Measurements from ENCODE around the gene C17orf113.

Gene C17orf113

GRCh38 chr17:42051645-42052044 is 1.2 kb upstream of the C17orf113 start:
- in situ Hi-C loops (cut with HindIII; ENCODE audit: low pct_ligation_motif_present, low pct_unique_long_range_greater_than_20kb, low sequenced_read_pairs), result no loop called here
- DNase-seq, result no peak

GRCh38 chr17:42051013-42051400 is 606 bp upstream of the C17orf113 start:
- in situ Hi-C loops (cut with HindIII; ENCODE audit: low pct_ligation_motif_present, low pct_unique_long_range_greater_than_20kb, low sequenced_read_pairs), result no loop called here
- no peak for DNase-seq

GRCh38 chr17:42049834-42050392 is 488 bp downstream of the C17orf113 start:
- in situ Hi-C loops (cut with HindIII; ENCODE audit: low pct_ligation_motif_present, low pct_unique_long_range_greater_than_20kb, low sequenced_read_pairs), result no loop called here
- DNase-seq, result no peak

GRCh38 chr17:42047343-42047742 is 3.1 kb downstream of the C17orf113 start:
- in situ Hi-C loops (cut with HindIII; ENCODE audit: low pct_ligation_motif_present, low pct_unique_long_range_greater_than_20kb, low sequenced_read_pairs), result no loop called here

DNA sequence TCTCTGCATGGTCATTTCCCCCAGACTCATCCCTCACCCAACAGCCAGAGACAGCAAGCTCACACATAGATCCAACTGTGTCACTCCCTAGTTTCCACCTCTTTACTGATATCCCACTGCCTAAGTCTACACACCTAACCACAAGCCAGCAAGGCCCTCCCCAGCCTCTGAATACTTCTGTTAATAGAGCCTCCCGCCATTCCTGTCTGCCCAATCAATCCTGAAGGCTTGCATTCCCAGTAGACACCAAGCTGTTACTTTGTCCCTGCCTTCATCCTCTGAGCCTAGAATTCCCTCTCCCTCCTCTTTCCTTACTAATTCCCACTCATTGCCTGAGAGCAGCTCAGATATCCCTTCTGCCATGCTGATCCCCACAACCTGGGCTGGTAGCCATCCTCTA is 4.7 kb downstream of the C17orf113 start:
- in situ Hi-C loops (cut with HindIII; ENCODE audit: low pct_ligation_motif_present, low pct_unique_long_range_greater_than_20kb, low sequenced_read_pairs), result no loop called here
- no peak for DNase-seq

More at GRCh38 chr17:42047343-42047742, 3.1 kb downstream of the C17orf113 start:
- DNase-seq, result no peak

DNA sequence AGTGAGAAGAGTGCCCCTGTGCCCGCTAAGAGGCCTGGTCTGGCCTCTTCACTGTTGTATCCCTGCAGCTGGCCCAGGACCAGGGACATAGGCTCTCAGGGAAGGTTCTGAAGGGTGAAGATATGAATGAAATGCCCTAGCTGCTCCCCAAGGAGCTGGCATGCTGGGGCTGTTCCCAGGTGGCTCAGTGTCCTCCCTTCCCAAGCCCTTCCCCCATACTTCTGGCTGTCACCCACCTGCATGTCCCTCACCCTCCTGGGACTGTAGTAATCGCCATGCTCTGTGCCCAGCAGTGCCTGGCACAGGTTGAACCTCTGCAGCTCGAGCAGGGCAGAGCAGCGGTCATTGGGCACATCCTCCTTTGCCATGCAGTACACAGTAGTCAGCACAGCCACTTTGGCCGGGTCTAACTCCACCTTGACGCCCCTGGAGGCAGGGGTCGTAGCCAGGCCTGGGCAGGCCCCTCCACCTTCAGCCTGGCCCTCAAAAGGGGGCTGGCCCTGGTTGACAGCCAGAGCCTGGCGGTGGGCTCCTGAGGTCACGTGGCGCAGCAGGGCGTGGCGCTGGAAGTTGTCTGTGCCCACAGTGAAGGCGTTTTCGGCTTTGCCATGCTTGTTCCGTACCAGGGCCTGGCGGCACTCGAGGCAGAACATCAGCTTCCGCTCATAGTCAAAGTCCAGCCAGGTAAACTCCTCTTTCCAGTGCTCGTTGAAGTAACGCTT is 7.6 kb downstream of the C17orf113 start:
- DNase-seq, result no peak

DNA sequence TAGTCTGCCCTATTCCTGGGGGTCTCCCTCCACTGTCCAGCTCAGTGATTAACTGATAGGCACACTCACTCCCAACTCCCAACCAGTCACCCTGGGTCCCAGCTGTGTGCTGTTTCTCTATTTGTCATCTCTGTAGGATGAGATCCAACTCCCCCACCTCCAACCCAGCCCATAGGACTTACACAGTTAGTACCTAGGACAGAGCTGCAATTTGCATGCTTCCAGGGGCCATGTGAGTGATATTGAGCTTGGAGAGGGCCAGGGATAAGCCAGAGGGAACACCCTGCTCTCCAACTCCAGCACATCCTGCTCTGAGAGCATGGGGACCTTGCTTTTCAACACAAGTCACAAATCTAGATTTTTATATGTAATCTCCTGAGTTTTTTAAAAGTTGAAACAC is 8.8 kb downstream of the C17orf113 start:
- in situ Hi-C loops (cut with HindIII; ENCODE audit: low pct_ligation_motif_present, low pct_unique_long_range_greater_than_20kb, low sequenced_read_pairs), result no loop called here
- DNase-seq, result no peak

More for the DNA sequence above, 7.6 kb downstream of the C17orf113 start:
- in situ Hi-C loops (cut with HindIII; ENCODE audit: low pct_ligation_motif_present, low pct_unique_long_range_greater_than_20kb, low sequenced_read_pairs), result no loop called here

DNA sequence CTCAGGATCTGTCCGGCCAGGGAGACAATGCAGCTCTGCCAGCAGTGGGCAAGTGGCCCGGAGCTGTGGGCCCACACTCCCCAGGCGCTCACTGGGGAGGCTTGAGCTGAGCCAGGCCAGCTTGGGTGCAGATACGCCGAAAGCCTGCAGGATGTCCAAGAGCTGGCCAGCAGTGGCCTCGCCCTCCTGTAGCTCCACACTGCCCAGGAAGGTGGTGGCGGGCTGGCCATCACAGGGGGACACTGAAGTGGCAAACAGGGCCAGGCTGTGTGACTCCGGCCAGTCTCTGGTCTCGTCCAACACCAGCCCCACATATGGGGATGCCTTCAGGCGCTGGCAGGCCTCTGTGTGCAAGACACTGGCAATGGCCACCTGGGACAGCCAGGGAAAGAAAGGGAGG is 9.6 kb downstream of the C17orf113 start:
- no peak for DNase-seq
- in situ Hi-C loops (cut with HindIII; ENCODE audit: low pct_ligation_motif_present, low pct_unique_long_range_greater_than_20kb, low sequenced_read_pairs), result no loop called here

GRCh38 chr17:42039794-42040763 is 10.3 kb downstream of the C17orf113 start:
- in situ Hi-C loops (cut with HindIII; ENCODE audit: low pct_ligation_motif_present, low pct_unique_long_range_greater_than_20kb, low sequenced_read_pairs), result no loop called here
- DNase-seq, result no peak

GRCh38 chr17:42038221-42038973 is 12.0 kb downstream of the C17orf113 start:
- no peak for DNase-seq
- in situ Hi-C loops (cut with HindIII; ENCODE audit: low pct_ligation_motif_present, low pct_unique_long_range_greater_than_20kb, low sequenced_read_pairs), result no loop called here

GRCh38 chr17:42034059-42034458 is 16.3 kb downstream of the C17orf113 start:
- in situ Hi-C loops (cut with HindIII; ENCODE audit: low pct_ligation_motif_present, low pct_unique_long_range_greater_than_20kb, low sequenced_read_pairs), result no loop called here

DNA sequence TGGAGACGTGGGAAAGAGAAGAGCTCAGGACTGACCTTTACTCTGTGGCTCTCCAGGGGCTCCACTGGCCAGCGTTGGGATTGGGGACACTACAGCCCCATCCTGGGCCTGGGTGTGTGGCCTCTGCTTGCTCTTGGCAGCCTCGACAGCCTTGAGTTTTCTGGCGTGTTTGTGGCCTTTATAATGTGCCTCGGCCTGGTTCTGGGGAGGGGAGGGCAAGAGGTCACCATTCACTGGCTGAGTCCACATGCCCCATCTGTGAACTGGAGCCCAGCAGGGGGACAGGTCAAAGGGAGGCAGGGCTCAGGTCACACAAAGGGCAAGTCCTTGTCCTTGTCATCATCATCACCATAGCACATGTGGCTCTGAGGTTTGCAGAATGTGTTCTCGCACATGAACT is 18.8 kb downstream of the C17orf113 start:
- DNase-seq, result no peak
- in situ Hi-C loops (cut with HindIII; ENCODE audit: low pct_ligation_motif_present, low pct_unique_long_range_greater_than_20kb, low sequenced_read_pairs), result no loop called here

More at GRCh38 chr17:42034059-42034458, 16.3 kb downstream of the C17orf113 start:
- DNase-seq, result no peak

DNA sequence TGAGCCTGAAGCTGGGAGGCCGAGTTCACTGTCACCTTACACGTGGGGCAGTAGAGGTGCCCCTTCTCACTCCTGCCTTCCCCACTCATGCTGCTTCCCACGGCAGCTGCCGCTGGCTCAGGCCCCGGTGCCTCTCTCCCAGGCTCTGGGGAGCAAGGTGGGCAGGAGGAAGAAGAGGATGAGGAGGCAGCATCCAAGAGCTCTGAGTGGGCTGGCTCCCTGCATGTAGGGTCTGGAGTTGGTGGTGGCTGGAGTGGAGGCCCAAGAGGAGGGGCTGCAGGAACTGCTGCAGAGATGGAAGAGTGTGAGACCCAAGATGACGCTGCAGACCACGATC is 21.6 kb downstream of the C17orf113 start:
- in situ Hi-C loops (cut with HindIII; ENCODE audit: low pct_ligation_motif_present, low pct_unique_long_range_greater_than_20kb, low sequenced_read_pairs), result no loop called here
- DNase-seq, result no peak

- DNase-seq, result no peak
- in situ Hi-C loops (cut with HindIII; ENCODE audit: low pct_ligation_motif_present, low pct_unique_long_range_greater_than_20kb, low sequenced_read_pairs), result no loop called here
These were observed 22.2 kb downstream of the C17orf113 start for GRCh38 chr17:42027961-42028790.

DNA sequence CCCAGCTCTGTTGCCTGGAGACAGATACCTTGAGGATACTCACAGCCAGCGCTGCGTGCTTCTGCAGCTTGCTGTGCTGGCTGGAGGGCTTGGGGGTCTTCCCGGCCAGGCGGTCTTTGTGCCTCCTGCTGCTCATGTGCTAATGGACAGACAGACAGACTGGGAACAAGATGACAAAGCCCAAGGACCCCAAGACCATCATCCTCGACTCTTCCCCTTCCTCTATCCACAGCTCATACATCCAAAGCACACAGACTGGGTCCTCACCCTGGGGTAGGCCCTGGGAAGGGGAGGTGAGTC is 22.9 kb downstream of the C17orf113 start:
- in situ Hi-C loops (cut with HindIII; ENCODE audit: low pct_ligation_motif_present, low pct_unique_long_range_greater_than_20kb, low sequenced_read_pairs), result no loop called here
- DNase-seq, result no peak

GRCh38 chr17:42026857-42027589 is 23.4 kb downstream of the C17orf113 start:
- in situ Hi-C loops (cut with HindIII; ENCODE audit: low pct_ligation_motif_present, low pct_unique_long_range_greater_than_20kb, low sequenced_read_pairs), result no loop called here

DNA sequence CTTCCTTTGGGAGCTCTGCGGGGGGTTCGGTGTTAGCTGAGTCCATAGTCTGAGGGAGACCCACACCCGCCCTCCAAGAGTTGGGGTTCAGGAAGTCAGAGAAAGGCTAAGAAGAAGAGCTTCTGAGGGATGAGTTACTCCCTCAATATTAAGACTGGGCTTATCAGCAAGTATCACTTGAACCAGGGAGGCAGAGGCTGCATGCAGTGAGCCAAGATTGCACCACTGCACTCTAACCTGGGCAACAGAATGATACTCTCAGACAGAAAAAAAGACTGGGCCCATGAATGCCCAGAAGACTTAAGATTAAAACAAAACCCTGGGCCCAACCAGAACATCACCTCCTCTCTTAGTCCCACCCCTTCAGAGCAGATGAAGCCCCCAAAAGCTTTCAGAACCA is 24.5 kb downstream of the C17orf113 start:
- no peak for DNase-seq
- in situ Hi-C loops (cut with HindIII; ENCODE audit: low pct_ligation_motif_present, low pct_unique_long_range_greater_than_20kb, low sequenced_read_pairs), result no loop called here

More at GRCh38 chr17:42026857-42027589, 23.4 kb downstream of the C17orf113 start:
- no peak for DNase-seq

Data from ACHN (cell line).